Islet precursor cell (in vitro differentiated cells): Measurements from ENCODE around the gene PLA2G5.
"Not testable (repeated sequence)": the region's sequence is repeated elsewhere in the genome, so short reads cannot be mapped to it uniquely, and the experiment has no call there.

Experiments
- DNase-seq: peaks from one replicate; pipeline ENCODE4 v3.0.0-alpha.2; 2018

PLA2G5 gene

GRCh38 chr1:20123722-20124455 is 53.9 kb downstream of the PLA2G5 start:
- no peak for DNase-seq

GRCh38 chr1:20124456-20125057 is 54.6 kb downstream of the PLA2G5 start:
- DNase-seq, result no peak

- no peak for DNase-seq
Observed at GRCh38 chr1:20125100-20125499, 55.1 kb downstream of the PLA2G5 start.

GRCh38 chr1:20126041-20126805 is 56.2 kb downstream of the PLA2G5 start:
- DNase-seq, result no peak

- peak; percentile 28 for DNase-seq
Observed at GRCh38 chr1:20126806-20127440, 56.9 kb downstream of the PLA2G5 start.

GRCh38 chr1:20130518-20130917 is 60.5 kb downstream of the PLA2G5 start:
- DNase-seq, result not testable (repeated sequence)

- no peak for DNase-seq
Observed at GRCh38 chr1:20134995-20135394, 65.0 kb downstream of the PLA2G5 start.

GRCh38 chr1:20136249-20136648 is 66.3 kb downstream of the PLA2G5 start:
- DNase-seq, result no peak

GRCh38 chr1:20137055-20137454 is 67.1 kb downstream of the PLA2G5 start:
- no peak for DNase-seq

- DNase-seq, result no peak
Observed at GRCh38 chr1:20137604-20138003, 67.6 kb downstream of the PLA2G5 start.

GRCh38 chr1:20138346-20138745 is 68.4 kb downstream of the PLA2G5 start:
- DNase-seq, result no peak

GRCh38 chr1:20138961-20139550 is 69.1 kb downstream of the PLA2G5 start, which contains the start of gene PLA2G2F:
TSS of gene PLA2G2F (plus strand) at chr1:20139323. CDS start at chr1:20139428, 105 bp downstream.
- DNase-seq, result no peak

- DNase-seq, result no peak
Observed at GRCh38 chr1:20139776-20140612, 70.0 kb downstream of the PLA2G5 start.

- no peak for DNase-seq
Observed at GRCh38 chr1:20141001-20141400, 71.0 kb downstream of the PLA2G5 start.

- DNase-seq, result no peak
Observed at GRCh38 chr1:20141466-20141865, 71.5 kb downstream of the PLA2G5 start.
